HCT116 (cell line): ENCODE data around the gene LAMC3. TPM values are rescaled to one million over a fixed set of nuclear protein-coding genes. Genes with fewer than 3 reads are reported as not detected.

Source experiments
- ATAC-seq: fragments of 200-7000 bp; cut with Tn5 transposase; 2 replicates; pipeline ENCODE4 v1.9.1; 2020; ENCODE audit warnings: mild to moderate bottlenecking, moderate library complexity
- BruUV-seq: library from RNA; stranded (reverse); fragments of 400-500 nt; replicated peaks from 2 replicates; lab custom pipeline; 2021; lab: Mats Ljungman, UMichigan
- CTCF ChIA-PET: fragments of 300-600 bp; sonication (Branson Sonifier 250); formaldehyde crosslinking; loops from one replicate; lab custom pipeline; 2021; ENCODE audit warnings: antibody characterized with exemption; lab: Charles Lee
- POLR2A ChIA-PET: fragments of 300-600, 350-600 bp; sonication (Branson Sonifier 250); formaldehyde crosslinking; loops from one replicate; lab custom pipeline; 2021; ENCODE audit warnings: antibody characterized with exemption; lab: Charles Lee
- RAD21 ChIA-PET, 2 experiments: fragments of 300-600 bp; sonication (Branson Sonifier 250); formaldehyde crosslinking; loops; one replicate each; lab custom pipeline; 2023; ENCODE audit warnings: low total read pairs in 2 of 2; ENCODE audit not compliant: uncharacterized antibody in 2 of 2, unreplicated experiment in 2 of 2, low non-redundant PET in 1 of 2; lab: Charles Lee
- DNase-seq: peaks from one replicate; pipeline ENCODE4 v3.0.0-alpha.2; 2010; ENCODE audit warnings: low read depth, low spot score
- H2AFZ ChIP-seq: fragments of 200-600 bp; shearing (Covaris generic), sonication (generic); 2 replicates; pipeline ENCODE4 v1.6.1; 2017; ENCODE audit warnings: low read depth, mixed run types, mixed read lengths, antibody characterized with exemption, low read length; ENCODE audit not compliant: poor library complexity, severe bottlenecking
- H3K27ac ChIP-seq: 2 replicates; pipeline ENCODE4 v1.5.1; 2012; ENCODE audit warnings: low read depth, low read length
- H3K27me3 ChIP-seq: fragments of 200-600 bp; sonication (generic); 2 replicates; pipeline ENCODE4 v1.6.1; 2016; ENCODE audit warnings: mixed run types, low read length, mixed read lengths; ENCODE audit not compliant: insufficient read depth
- H3K36me3 ChIP-seq, 2 experiments: fragments of 200-500 bp in 1 of 2; fragments of 200-600 bp in 1 of 2; sonication (Bioruptor generic) in 1 of 2; sonication (generic) in 1 of 2; 2 replicates each; pipeline versions ENCODE4 v1.5.1 to v1.6.1; 2014 to 2016; ENCODE audit warnings: low read length in 2 of 2, inconsistent platforms in 1 of 2, mixed read lengths in 1 of 2, mixed run types in 1 of 2; ENCODE audit not compliant: insufficient read depth in 2 of 2, control insufficient read depth in 1 of 2
- H3K4me1 ChIP-seq, 2 experiments: fragments of 200-600 bp in 1 of 2; sonication (generic) in 1 of 2; 2 replicates each; pipeline versions ENCODE4 v1.5.1 to v1.6.1; 2012 to 2017; ENCODE audit warnings: low read length in 2 of 2, inconsistent platforms in 1 of 2, mild to moderate bottlenecking in 1 of 2, mixed read lengths in 1 of 2, mixed run types in 1 of 2, moderate library complexity in 1 of 2; ENCODE audit not compliant: insufficient read depth in 2 of 2, control insufficient read depth in 1 of 2
- H3K4me2 ChIP-seq: fragments of 200-600 bp; sonication (generic); 2 replicates; pipeline ENCODE4 v1.6.1; 2017; ENCODE audit warnings: mixed run types, low read length, mixed read lengths
- H3K4me3 ChIP-seq, 2 experiments: fragments of 200-600 bp in 1 of 2; sonication (generic) in 1 of 2; replicated peaks in 1 of 2; 2 replicates each; pipeline ENCODE4 v1.5.1; 2011 to 2016; ENCODE audit warnings: low read length in 2 of 2, control low read depth in 1 of 2, low read depth in 1 of 2, mild to moderate bottlenecking in 1 of 2, mixed read lengths in 1 of 2, mixed run types in 1 of 2
- H3K79me2 ChIP-seq: fragments of 200-600 bp; sonication (generic); 2 replicates; pipeline ENCODE4 v1.6.1; 2017; ENCODE audit warnings: mild to moderate bottlenecking, mixed run types, low read length, moderate library complexity, mixed read lengths; ENCODE audit not compliant: insufficient read depth
- H3K9ac ChIP-seq: fragments of 200-600 bp; sonication (generic); 2 replicates; pipeline ENCODE4 v1.6.1; 2016; ENCODE audit warnings: low read length, mixed read lengths
- H3K9me2 ChIP-seq: fragments of 200-600 bp; sonication (generic), shearing (Covaris generic); 2 replicates; pipeline ENCODE4 v1.6.1; 2017; ENCODE audit warnings: mixed run types, mild to moderate bottlenecking, moderate library complexity; ENCODE audit not compliant: insufficient read depth
- H3K9me3 ChIP-seq, 2 experiments: fragments of 200-500 bp in 1 of 2; fragments of 200-600 bp in 1 of 2; sonication (Bioruptor generic) in 1 of 2; sonication (generic) in 1 of 2; 2 replicates each; pipeline ENCODE4 v1.6.1; 2014 to 2017; ENCODE audit warnings: low read length in 2 of 2, mixed read lengths in 2 of 2, inconsistent platforms in 1 of 2, low read depth in 1 of 2, mild to moderate bottlenecking in 1 of 2, mixed run types in 1 of 2, moderate library complexity in 1 of 2; ENCODE audit not compliant: control insufficient read depth in 1 of 2, insufficient read depth in 1 of 2
- H4K20me1 ChIP-seq: fragments of 200-600 bp; sonication (generic), shearing (Covaris generic); 2 replicates; pipeline ENCODE4 v1.6.1; 2017; ENCODE audit warnings: mixed run types, mild to moderate bottlenecking, moderate library complexity; ENCODE audit not compliant: insufficient read depth
- CTCF ChIP-seq, 3 experiments: fragments of 200-600 bp in 1 of 3; sonication (generic) in 1 of 3; IDR thresholded peaks in 2 of 3; conservative IDR thresholded peaks in 1 of 3; 2 replicates each; pipeline ENCODE4 v1.5.1; 2012 to 2017; ENCODE audit warnings: low read depth in 2 of 3, low read length in 2 of 3, antibody characterized with exemption in 1 of 3, borderline replicate concordance in 1 of 3, control low read depth in 1 of 3, mild to moderate bottlenecking in 1 of 3, mixed read lengths in 1 of 3, mixed run types in 1 of 3, moderate library complexity in 1 of 3; ENCODE audit not compliant: insufficient read depth in 1 of 3
- EGR1 ChIP-seq: IDR thresholded peaks from 2 replicates; pipeline ENCODE4 v1.6.1; 2012; ENCODE audit warnings: low read depth
- EZH2phosphoT487 ChIP-seq: fragments of 200-600 bp; IDR thresholded peaks from 2 replicates; pipeline ENCODE4 v1.6.1; 2018; ENCODE audit warnings: antibody characterized with exemption, borderline replicate concordance
- JUND ChIP-seq: IDR thresholded peaks from 2 replicates; pipeline ENCODE4 v1.6.1; 2012
- MAX ChIP-seq: IDR thresholded peaks from 2 replicates; pipeline ENCODE4 v1.6.1; 2012
- POLR2AphosphoS5 ChIP-seq: IDR thresholded peaks from 2 replicates; pipeline ENCODE4 v1.6.1; 2011; ENCODE audit warnings: mild to moderate bottlenecking, low read depth, low read length, moderate library complexity
- RAD21 ChIP-seq: IDR thresholded peaks from 2 replicates; pipeline ENCODE4 v1.6.1; 2012; ENCODE audit warnings: low read depth, mild to moderate bottlenecking
- SIN3A ChIP-seq: IDR thresholded peaks from 2 replicates; pipeline ENCODE4 v1.6.1; 2012; ENCODE audit warnings: low read depth
- SP1 ChIP-seq: IDR thresholded peaks from 2 replicates; pipeline ENCODE4 v1.6.1; 2012; ENCODE audit warnings: low read depth
- SRF ChIP-seq: IDR thresholded peaks from 2 replicates; pipeline ENCODE4 v1.6.1; 2012; ENCODE audit warnings: low read depth
- TCF7L2 ChIP-seq: IDR thresholded peaks from 2 replicates; pipeline ENCODE4 v1.7.0; 2011; ENCODE audit warnings: borderline replicate concordance, inconsistent platforms; ENCODE audit not compliant: insufficient read depth, insufficient read length; ENCODE audit errors: extremely low read depth
- YY1 ChIP-seq: IDR thresholded peaks from 2 replicates; pipeline ENCODE4 v1.6.1; 2011; ENCODE audit warnings: low read length, low read depth, moderate library complexity, mild to moderate bottlenecking; ENCODE audit not compliant: insufficient replicate concordance; ENCODE audit errors: extremely low read depth
- ZFX ChIP-seq: fragments of 450-650 bp; IDR thresholded peaks from 2 replicates; pipeline ENCODE4 v1.6.1; 2017
- ZNF274 ChIP-seq: fragments of 200-500 bp; sonication (Bioruptor generic); IDR thresholded peaks from 2 replicates; pipeline ENCODE4 v1.6.1; 2014; ENCODE audit warnings: mild to moderate bottlenecking, low read depth, low read length, inconsistent platforms
- intact Hi-C: fragments of 100-400 bp; cut with micrococcal nuclease; formaldehyde crosslinking; loops from 2 replicates; pipeline ENCODE4 v1.10.0; 2022
- total RNA-seq: library from RNA; stranded (reverse); gene quantifications from one replicate; pipeline ENCODE4 v1.2.1, GENCODE V29; 2021; ENCODE audit not compliant: unreplicated experiment
- TF ChIP-seq, protein P1 (sequence below): IDR thresholded peaks from 2 replicates; pipeline ENCODE4 v1.6.1; 2011; ENCODE audit warnings: mild to moderate bottlenecking, low read length, moderate library complexity; ENCODE audit not compliant: insufficient replicate concordance; ENCODE audit errors: extremely low read depth
- TF ChIP-seq, protein P2 (sequence below): IDR thresholded peaks from 2 replicates; pipeline ENCODE4 v1.6.1; 2012; ENCODE audit warnings: low read depth

The LAMC3 gene
- total RNA-seq, 1 experiment from 2014 or later: 7.7 TPM

GRCh38 chr9:130975156-130975555 is 33.8 kb upstream of the LAMC3 start:
- Histone ChIP-seq H3K4me2 (no peak overlapping the region), H4K20me1 (no peaks in the 10 kb centered on the region), H3K9ac (no peak overlapping the region), H3K27me3 (peaks cover 3% of the 10 kb centered on the region; the same call in 1 of the 2 replicates), H3K79me2 (no peaks in the 10 kb centered on the region), H3K27ac (no peak overlapping the region), H3K4me1 (no peaks in the 10 kb centered on the region), H3K9me2 (no peaks in the 10 kb centered on the region), H2AFZ (no peak overlapping the region), H3K9me3 (no peaks in the 10 kb centered on the region), H3K36me3 (no peaks in the 10 kb centered on the region), H3K4me3 (no peak overlapping the region)
- POLR2A ChIA-PET: no interaction called here
- intact Hi-C loops: no loop called here
- BruUV-seq: no TSS peak
- CTCF ChIA-PET: no interaction called here
- RAD21 ChIA-PET: no interaction called here
- DNase-seq: no peak
- no peak for ATAC-seq
- TF ChIP-seq ZNF274 (no peak), SP1 (no peak), EGR1 (no peak), EZH2phosphoT487 (no peak), RAD21 (no peak), SIN3A (no peak), CTCF (IDR thresholded peaks at IDR 0.05 in 2 of 3, conservative IDR thresholded peaks at IDR 0.05 in 1 of 3; ENCODE audit: borderline replicate concordance in 1 of 3, insufficient read depth in 1 of 3, low read depth in 2 of 3, low read length in 2 of 3) (no peak), ZFX (no peak), MAX (no peak), POLR2AphosphoS5 (no peak), TCF7L2 (no peak), JUND (no peak), YY1 (no peak), SRF (no peak)
- TF ChIP-seq, protein P1, sequence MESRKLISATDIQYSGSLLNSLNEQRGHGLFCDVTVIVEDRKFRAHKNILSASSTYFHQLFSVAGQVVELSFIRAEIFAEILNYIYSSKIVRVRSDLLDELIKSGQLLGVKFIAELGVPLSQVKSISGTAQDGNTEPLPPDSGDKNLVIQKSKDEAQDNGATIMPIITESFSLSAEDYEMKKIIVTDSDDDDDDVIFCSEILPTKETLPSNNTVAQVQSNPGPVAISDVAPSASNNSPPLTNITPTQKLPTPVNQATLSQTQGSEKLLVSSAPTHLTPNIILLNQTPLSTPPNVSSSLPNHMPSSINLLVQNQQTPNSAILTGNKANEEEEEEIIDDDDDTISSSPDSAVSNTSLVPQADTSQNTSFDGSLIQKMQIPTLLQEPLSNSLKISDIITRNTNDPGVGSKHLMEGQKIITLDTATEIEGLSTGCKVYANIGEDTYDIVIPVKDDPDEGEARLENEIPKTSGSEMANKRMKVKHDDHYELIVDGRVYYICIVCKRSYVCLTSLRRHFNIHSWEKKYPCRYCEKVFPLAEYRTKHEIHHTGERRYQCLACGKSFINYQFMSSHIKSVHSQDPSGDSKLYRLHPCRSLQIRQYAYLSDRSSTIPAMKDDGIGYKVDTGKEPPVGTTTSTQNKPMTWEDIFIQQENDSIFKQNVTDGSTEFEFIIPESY: no peak
- TF ChIP-seq, protein P2, sequence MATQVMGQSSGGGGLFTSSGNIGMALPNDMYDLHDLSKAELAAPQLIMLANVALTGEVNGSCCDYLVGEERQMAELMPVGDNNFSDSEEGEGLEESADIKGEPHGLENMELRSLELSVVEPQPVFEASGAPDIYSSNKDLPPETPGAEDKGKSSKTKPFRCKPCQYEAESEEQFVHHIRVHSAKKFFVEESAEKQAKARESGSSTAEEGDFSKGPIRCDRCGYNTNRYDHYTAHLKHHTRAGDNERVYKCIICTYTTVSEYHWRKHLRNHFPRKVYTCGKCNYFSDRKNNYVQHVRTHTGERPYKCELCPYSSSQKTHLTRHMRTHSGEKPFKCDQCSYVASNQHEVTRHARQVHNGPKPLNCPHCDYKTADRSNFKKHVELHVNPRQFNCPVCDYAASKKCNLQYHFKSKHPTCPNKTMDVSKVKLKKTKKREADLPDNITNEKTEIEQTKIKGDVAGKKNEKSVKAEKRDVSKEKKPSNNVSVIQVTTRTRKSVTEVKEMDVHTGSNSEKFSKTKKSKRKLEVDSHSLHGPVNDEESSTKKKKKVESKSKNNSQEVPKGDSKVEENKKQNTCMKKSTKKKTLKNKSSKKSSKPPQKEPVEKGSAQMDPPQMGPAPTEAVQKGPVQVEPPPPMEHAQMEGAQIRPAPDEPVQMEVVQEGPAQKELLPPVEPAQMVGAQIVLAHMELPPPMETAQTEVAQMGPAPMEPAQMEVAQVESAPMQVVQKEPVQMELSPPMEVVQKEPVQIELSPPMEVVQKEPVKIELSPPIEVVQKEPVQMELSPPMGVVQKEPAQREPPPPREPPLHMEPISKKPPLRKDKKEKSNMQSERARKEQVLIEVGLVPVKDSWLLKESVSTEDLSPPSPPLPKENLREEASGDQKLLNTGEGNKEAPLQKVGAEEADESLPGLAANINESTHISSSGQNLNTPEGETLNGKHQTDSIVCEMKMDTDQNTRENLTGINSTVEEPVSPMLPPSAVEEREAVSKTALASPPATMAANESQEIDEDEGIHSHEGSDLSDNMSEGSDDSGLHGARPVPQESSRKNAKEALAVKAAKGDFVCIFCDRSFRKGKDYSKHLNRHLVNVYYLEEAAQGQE: no peak
